ENCODE measurements around the gene WDR43. TPM values are rescaled to one million over a fixed set of nuclear protein-coding genes. Genes with fewer than 3 reads are reported as not detected.
"Not testable (repeated sequence)": the region's sequence is repeated elsewhere in the genome, so short reads cannot be mapped to it uniquely, and the experiment has no call there.

WDR43 gene
- total and polyA plus RNA-seq, 8 donors, result 30.5 to 46.6 (median 45.0) TPM

DNA sequence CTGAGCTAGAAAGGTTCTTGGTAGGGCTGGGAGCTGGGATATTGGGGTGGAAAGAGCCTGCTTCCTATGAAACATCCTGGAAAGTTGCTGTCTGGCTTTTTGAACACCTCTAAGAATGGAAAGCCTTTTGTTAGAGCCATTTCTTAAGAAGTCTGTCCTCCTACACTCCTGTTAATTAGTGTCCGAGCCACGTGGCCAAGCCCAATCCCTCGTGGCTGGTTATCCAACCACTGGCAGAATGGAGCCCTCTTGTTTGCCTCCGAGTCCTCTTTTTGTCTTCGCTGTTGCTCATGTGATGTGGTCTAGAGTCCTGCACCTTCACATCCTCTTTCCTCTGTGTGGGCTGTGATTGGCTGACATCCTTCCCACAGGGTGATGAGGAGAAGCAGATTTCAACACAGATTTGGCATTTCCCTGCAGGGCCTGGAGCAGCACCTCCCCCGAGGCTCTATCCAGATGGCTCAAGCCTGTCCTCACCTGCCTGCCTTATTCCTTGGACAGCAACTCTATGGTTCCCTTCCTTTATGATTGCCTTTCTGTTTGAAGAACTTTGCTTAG lies 78.4 kb downstream of the WDR43 start:
- ATAC-seq (no peak), DNase-seq (no peak)
- Histone ChIP-seq H3K4me3 (no peak overlapping the region), H3K36me3 (no peaks in the 10 kb centered on the region), H3K9me3 (no peaks in the 10 kb centered on the region), H3K4me1 (no peaks in the 10 kb centered on the region), H3K27ac (no peak overlapping the region), H3K27me3 (no peaks in the 10 kb centered on the region)
- TF ChIP-seq, protein P1, sequence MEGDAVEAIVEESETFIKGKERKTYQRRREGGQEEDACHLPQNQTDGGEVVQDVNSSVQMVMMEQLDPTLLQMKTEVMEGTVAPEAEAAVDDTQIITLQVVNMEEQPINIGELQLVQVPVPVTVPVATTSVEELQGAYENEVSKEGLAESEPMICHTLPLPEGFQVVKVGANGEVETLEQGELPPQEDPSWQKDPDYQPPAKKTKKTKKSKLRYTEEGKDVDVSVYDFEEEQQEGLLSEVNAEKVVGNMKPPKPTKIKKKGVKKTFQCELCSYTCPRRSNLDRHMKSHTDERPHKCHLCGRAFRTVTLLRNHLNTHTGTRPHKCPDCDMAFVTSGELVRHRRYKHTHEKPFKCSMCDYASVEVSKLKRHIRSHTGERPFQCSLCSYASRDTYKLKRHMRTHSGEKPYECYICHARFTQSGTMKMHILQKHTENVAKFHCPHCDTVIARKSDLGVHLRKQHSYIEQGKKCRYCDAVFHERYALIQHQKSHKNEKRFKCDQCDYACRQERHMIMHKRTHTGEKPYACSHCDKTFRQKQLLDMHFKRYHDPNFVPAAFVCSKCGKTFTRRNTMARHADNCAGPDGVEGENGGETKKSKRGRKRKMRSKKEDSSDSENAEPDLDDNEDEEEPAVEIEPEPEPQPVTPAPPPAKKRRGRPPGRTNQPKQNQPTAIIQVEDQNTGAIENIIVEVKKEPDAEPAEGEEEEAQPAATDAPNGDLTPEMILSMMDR (IDR thresholded peaks at IDR 0.05), result no peak
- intact Hi-C loops (cut with DNase I), result no loop called here

DNA sequence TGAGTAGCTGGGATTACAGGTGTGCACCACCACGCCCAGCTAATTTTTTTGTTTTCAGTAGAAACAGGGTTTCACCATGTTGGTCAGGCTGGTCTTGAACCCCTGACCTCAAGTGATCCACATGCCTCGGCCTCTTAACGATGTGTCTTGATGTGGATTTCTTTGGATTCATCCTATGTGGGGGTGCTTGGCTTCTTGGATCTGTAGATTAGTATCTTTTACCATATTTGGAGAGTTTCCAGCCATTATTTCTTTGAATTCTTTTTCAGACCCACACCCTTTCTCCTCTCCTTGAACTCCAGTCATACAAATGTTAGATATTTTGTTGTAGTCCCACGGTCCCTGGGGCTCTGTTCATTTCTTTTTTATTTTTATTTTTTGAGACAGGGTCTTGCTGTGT lies 79.8 kb downstream of the WDR43 start:
- no peak overlapping the region for H3K4me3 ChIP-seq
- no peaks in the 10 kb centered on the region for H3K9me3 ChIP-seq
- no peak overlapping the region for H3K27ac ChIP-seq
- no peaks in the 10 kb centered on the region for H3K36me3 ChIP-seq
- TF ChIP-seq, protein P1 (IDR thresholded peaks at IDR 0.05), result no peak
- H3K27me3 ChIP-seq, result no peaks in the 10 kb centered on the region
- ATAC-seq (no peak), DNase-seq (no peak)
- intact Hi-C loops (cut with DNase I), result no loop called here
- no peaks in the 10 kb centered on the region for H3K4me1 ChIP-seq

DNA sequence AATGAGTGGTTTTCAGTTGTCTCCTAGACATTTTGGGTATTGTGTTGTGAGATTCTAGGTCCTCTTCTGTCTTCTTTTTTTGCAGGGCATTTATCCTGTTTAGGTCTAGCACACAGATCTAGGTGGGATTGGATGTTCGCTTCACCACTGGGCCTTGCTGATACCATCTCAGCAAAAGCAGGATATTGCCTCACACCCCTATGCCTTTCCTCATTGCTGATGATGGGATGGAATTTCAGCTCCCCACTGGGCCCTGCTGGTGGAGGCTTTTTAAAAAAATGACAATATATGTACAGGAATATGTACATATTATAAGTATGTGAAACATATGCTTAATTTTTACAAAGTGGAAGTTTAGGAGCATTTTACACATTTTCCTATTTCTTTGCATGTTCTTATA lies 81.2 kb downstream of the WDR43 start:
- intact Hi-C loops (cut with DNase I), result no loop called here

DNA sequence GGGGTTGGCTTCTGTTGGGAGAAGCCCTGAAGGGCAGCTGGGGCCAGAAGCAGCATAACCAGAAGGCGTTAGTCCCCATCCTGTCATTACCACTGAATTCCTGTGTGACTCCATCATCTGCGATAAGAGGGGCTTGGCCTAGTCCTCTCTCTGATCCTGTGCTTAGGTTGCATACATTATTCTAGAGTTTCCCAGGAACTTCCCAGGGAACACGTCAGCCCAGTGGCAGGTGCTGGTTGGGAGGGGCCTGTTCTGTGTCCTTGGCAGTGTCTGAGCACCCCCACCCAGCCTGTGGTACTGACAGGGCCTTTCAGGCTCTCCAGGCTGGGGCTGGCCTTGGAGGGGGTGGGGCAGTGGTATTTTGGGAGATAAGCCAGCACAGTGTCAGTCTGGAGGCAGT lies 82.1 kb downstream of the WDR43 start:
- DNase-seq (peak in 2 of 4 donors; percentile 19 to 61), ATAC-seq (peak; percentile 74)
- H3K27me3 ChIP-seq, result no peaks in the 10 kb centered on the region
- TF ChIP-seq, protein P1 (IDR thresholded peaks at IDR 0.05), result no peak
- intact Hi-C loops (cut with DNase I), result no loop called here
- H3K4me1 ChIP-seq, result no peaks in the 10 kb centered on the region
- no peak overlapping the region for H3K27ac ChIP-seq
- H3K4me3 ChIP-seq, result no peak overlapping the region
- no peaks in the 10 kb centered on the region for H3K9me3 ChIP-seq
- H3K36me3 ChIP-seq, result no peaks in the 10 kb centered on the region

More for the DNA sequence above, 81.2 kb downstream of the WDR43 start:
- H3K4me3 ChIP-seq, result no peak overlapping the region
- no peak overlapping the region for H3K27ac ChIP-seq
- no peaks in the 10 kb centered on the region for H3K36me3 ChIP-seq
- DNase-seq, result no peak
- TF ChIP-seq, protein P1 (IDR thresholded peaks at IDR 0.05), result no peak
- no peaks in the 10 kb centered on the region for H3K27me3 ChIP-seq
- no peaks in the 10 kb centered on the region for H3K9me3 ChIP-seq
- H3K4me1 ChIP-seq, result no peaks in the 10 kb centered on the region
- no peak for ATAC-seq

DNA sequence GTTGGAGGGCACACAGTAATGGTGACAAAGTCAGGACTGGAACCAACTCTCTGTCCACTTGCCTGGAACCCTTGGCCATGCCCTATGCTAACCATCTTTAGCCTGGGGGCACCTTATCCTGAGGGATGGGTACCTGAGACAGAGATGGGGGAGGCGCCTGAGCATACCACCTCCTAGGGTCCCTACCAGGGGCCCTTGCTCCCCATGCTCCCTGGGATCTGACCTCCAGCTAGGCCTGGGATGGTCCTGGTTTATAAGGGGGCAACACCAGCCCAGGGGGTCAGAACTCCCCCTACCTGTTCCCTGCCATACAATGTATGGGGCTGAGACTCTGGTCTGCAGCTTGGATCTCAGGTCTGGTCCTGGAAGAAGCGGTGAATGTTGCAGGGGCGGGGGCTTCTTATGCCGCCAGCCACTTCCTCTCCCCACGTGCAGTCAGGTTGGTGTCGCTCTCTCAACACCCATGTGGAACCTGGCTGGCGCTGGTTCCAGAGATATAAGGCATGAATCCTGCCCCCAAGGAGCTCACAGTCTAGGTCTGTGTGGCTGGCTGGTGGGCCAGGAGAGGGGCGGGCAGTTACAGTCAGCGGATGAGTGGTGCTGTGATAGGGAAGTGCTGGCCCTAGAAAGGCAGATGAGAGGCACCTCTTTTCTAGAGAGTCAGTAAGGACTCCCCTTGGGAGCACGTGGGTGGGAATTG lies 82.9 kb downstream of the WDR43 start:
- no peaks in the 10 kb centered on the region for H3K36me3 ChIP-seq
- peak in 1 of 4 donors; percentile 17 for DNase-seq
- H3K4me1 ChIP-seq, result no peaks in the 10 kb centered on the region
- H3K9me3 ChIP-seq, result no peaks in the 10 kb centered on the region
- intact Hi-C loops (cut with DNase I), result no loop called here
- TF ChIP-seq, protein P1 (IDR thresholded peaks at IDR 0.05), result no peak
- no peaks in the 10 kb centered on the region for H3K27me3 ChIP-seq
- no peak for ATAC-seq
- H3K27ac ChIP-seq, result no peak overlapping the region
- H3K4me3 ChIP-seq, result no peak overlapping the region

DNA sequence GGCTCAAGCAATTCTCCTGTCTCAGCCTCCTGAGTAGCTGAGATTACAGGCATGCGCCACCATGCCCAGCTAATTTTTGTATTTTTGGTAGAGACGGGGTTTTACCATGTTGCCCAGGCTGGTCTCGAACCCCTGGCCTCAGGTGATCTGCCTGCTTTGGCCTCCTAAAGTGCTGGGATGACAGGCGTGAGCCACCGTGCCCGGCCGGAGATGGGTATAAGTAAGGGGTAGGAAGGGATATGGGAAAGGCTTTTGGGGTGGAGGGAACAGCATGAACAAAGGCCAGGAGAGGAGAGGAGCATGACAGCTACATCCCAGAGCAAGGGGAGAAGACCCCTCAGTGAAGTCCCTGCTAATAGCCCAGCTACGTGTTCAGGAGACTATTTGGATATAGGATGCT lies 83.5 kb downstream of the WDR43 start:
- H3K4me1 ChIP-seq; H3K9me3 ChIP-seq; H3K4me3 ChIP-seq; H3K27ac ChIP-seq; DNase-seq; H3K27me3 ChIP-seq; H3K36me3 ChIP-seq; intact Hi-C loops (cut with DNase I); ATAC-seq: not testable (repeated sequence)

All from left lung (tissue), 10 donors.